Astrocyte (in vitro differentiated cells and primary cell): Measurements from ENCODE around the gene KCNH2. TPM values are rescaled to one million over a fixed set of nuclear protein-coding genes. Genes with fewer than 3 reads are reported as not detected.

Experiments used
- DNase-seq: peaks from one replicate; pipeline ENCODE4 v3.0.0-alpha.2; 2010; ENCODE audit warnings: low read depth
- FAIRE-seq: peaks from 2 replicates; lab custom pipeline; 2011; peaks lifted over from hg19 to GRCh38; lab: Jason Lieb, UNC
- H2AFZ ChIP-seq: 2 replicates; pipeline ENCODE4 v1.6.0; 2012; ENCODE audit warnings: low read depth, low read length, inconsistent platforms
- H3K27ac ChIP-seq: 2 replicates; pipeline ENCODE4 v1.5.1; 2011; ENCODE audit warnings: low read depth, low read length, inconsistent platforms
- H3K27me3 ChIP-seq: 2 replicates; pipeline ENCODE4 v1.6.0; 2011; ENCODE audit warnings: low read length, inconsistent platforms; ENCODE audit not compliant: insufficient read depth
- H3K36me3 ChIP-seq: 2 replicates; pipeline ENCODE4 v1.5.1; 2011; ENCODE audit warnings: low read length, inconsistent platforms; ENCODE audit not compliant: insufficient read depth
- H3K4me1 ChIP-seq: 2 replicates; pipeline ENCODE4 v1.5.1; 2011; ENCODE audit warnings: low read length, inconsistent platforms; ENCODE audit not compliant: insufficient read depth
- H3K4me2 ChIP-seq: 2 replicates; pipeline ENCODE4 v1.6.0; 2012; ENCODE audit warnings: low read length, inconsistent platforms
- H3K4me3 ChIP-seq: 2 replicates; pipeline ENCODE4 v1.5.1; 2011; ENCODE audit warnings: low read depth, mild to moderate bottlenecking, low read length, inconsistent platforms; ENCODE audit not compliant: insufficient read depth
- H3K79me2 ChIP-seq: 2 replicates; pipeline ENCODE4 v1.6.0; 2012; ENCODE audit warnings: mild to moderate bottlenecking, low read length, inconsistent platforms; ENCODE audit not compliant: insufficient read depth
- H3K9ac ChIP-seq: 2 replicates; pipeline ENCODE4 v1.6.0; 2012; ENCODE audit warnings: mild to moderate bottlenecking, low read length, inconsistent platforms
- H3K9me3 ChIP-seq: 2 replicates; pipeline ENCODE4 v1.5.1; 2012; ENCODE audit warnings: low read depth, mild to moderate bottlenecking, low read length, inconsistent platforms; ENCODE audit not compliant: insufficient read depth
- H4K20me1 ChIP-seq: 2 replicates; pipeline ENCODE4 v1.6.0; 2012; ENCODE audit warnings: low read length, inconsistent platforms; ENCODE audit not compliant: insufficient read depth
- H3K27ac Mint-ChIP-seq: one replicate; pipeline ENCODE4 v1.8.0; 2021; ENCODE audit warnings: mild to moderate bottlenecking, mixed read lengths; ENCODE audit not compliant: unreplicated experiment
- H3K27me3 Mint-ChIP-seq: one replicate; pipeline ENCODE4 v1.8.0; 2021; ENCODE audit warnings: low read depth, mixed read lengths; ENCODE audit not compliant: unreplicated experiment
- H3K36me3 Mint-ChIP-seq: one replicate; pipeline ENCODE4 v1.8.0; 2021; ENCODE audit warnings: low read depth, mixed read lengths; ENCODE audit not compliant: unreplicated experiment
- H3K4me1 Mint-ChIP-seq: one replicate; pipeline ENCODE4 v1.8.0; 2021; ENCODE audit warnings: low read depth, mixed read lengths; ENCODE audit not compliant: unreplicated experiment
- H3K4me3 Mint-ChIP-seq: one replicate; pipeline ENCODE4 v1.8.0; 2021; ENCODE audit warnings: mild to moderate bottlenecking, moderate library complexity, mixed read lengths; ENCODE audit not compliant: unreplicated experiment
- H3K9me3 Mint-ChIP-seq: one replicate; pipeline ENCODE4 v1.8.0; 2021; ENCODE audit warnings: mild to moderate bottlenecking, mixed read lengths; ENCODE audit not compliant: unreplicated experiment
- EZH2 ChIP-seq: IDR thresholded peaks from 2 replicates; pipeline ENCODE4 v1.6.1; 2012; ENCODE audit warnings: mild to moderate bottlenecking, low read length, inconsistent platforms; ENCODE audit not compliant: insufficient read depth
- total RNA-seq: library from RNA; stranded (reverse); gene quantifications from 2 replicates; pipeline ENCODE4 v1.2.1, GENCODE V29; 2021
- TF ChIP-seq, protein P1 (sequence below): IDR thresholded peaks from 2 replicates; pipeline ENCODE4 v1.5.1; 2011; ENCODE audit warnings: low read depth, mild to moderate bottlenecking, inconsistent platforms, low read length, moderate library complexity; ENCODE audit not compliant: insufficient read depth

The KCNH2 gene
- total RNA-seq, 1 donor from 2014 or later = 4.6 TPM

- Histone ChIP-seq H3K4me1 (peaks cover 4% of the 10 kb centered on the region), H3K36me3 (no peaks in the 10 kb centered on the region)
Observed at GRCh38 chr7:150895809-150896208, 82.3 kb downstream of the KCNH2 start.

More at GRCh38 chr7:150895809-150896208, 82.3 kb downstream of the KCNH2 start:
- H3K4me1 Mint-ChIP-seq = peaks cover 12% of the 10 kb centered on the region
- no peak overlapping the region for H2AFZ ChIP-seq
- peaks cover 3% of the 10 kb centered on the region for H3K36me3 Mint-ChIP-seq
- no peaks in the 10 kb centered on the region for H4K20me1 ChIP-seq
- no peak for DNase-seq
- no peaks in the 10 kb centered on the region for H3K27me3 ChIP-seq
- no peaks in the 10 kb centered on the region for H3K79me2 ChIP-seq
- no peak overlapping the region for H3K27ac ChIP-seq
- TF ChIP-seq, protein P1, sequence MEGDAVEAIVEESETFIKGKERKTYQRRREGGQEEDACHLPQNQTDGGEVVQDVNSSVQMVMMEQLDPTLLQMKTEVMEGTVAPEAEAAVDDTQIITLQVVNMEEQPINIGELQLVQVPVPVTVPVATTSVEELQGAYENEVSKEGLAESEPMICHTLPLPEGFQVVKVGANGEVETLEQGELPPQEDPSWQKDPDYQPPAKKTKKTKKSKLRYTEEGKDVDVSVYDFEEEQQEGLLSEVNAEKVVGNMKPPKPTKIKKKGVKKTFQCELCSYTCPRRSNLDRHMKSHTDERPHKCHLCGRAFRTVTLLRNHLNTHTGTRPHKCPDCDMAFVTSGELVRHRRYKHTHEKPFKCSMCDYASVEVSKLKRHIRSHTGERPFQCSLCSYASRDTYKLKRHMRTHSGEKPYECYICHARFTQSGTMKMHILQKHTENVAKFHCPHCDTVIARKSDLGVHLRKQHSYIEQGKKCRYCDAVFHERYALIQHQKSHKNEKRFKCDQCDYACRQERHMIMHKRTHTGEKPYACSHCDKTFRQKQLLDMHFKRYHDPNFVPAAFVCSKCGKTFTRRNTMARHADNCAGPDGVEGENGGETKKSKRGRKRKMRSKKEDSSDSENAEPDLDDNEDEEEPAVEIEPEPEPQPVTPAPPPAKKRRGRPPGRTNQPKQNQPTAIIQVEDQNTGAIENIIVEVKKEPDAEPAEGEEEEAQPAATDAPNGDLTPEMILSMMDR = no peak
- TF ChIP-seq EZH2 = no peak
- H3K4me2 ChIP-seq = no peak overlapping the region
- H3K9me3 ChIP-seq = peaks cover 8% of the 10 kb centered on the region
- H3K27me3 Mint-ChIP-seq = peaks cover 20% of the 10 kb centered on the region
- peaks cover 14% of the 10 kb centered on the region for H3K9me3 Mint-ChIP-seq
- no peak for FAIRE-seq
- H3K9ac ChIP-seq = no peak overlapping the region
- H3K4me3 ChIP-seq = no peak overlapping the region
- H3K27ac Mint-ChIP-seq = no peak overlapping the region
- no peak overlapping the region for H3K4me3 Mint-ChIP-seq

Other genes with a start within 250 kb of the KCNH2 start
- 0.14 TPM in 1 of 2 replicates, not detected in the other for gene GIMAP5, start 240.9 kb downstream of the KCNH2 start, total RNA-seq
- 0.26 and 0.32 TPM in 2 replicates for gene TMEM176B, start 178.0 kb downstream of the KCNH2 start, total RNA-seq
- gene TMEM176A, start 177.6 kb downstream of the KCNH2 start, total RNA-seq = 0.31 TPM in 1 of 2 replicates, not detected in the other
- not detected in 2 replicates for gene AOC1, start 125.8 kb downstream of the KCNH2 start, total RNA-seq
- 1.8 and 2.0 TPM in 2 replicates for gene NOS3, start 12.7 kb upstream of the KCNH2 start, total RNA-seq
- gene ATG9B, start 46.2 kb upstream of the KCNH2 start, total RNA-seq = 1.8 and 2.2 TPM in 2 replicates
- 52.2 and 53.3 TPM in 2 replicates for gene ABCB8, start 50.1 kb upstream of the KCNH2 start, total RNA-seq
- 3.9 and 5.9 TPM in 2 replicates for gene ASIC3, start 70.2 kb upstream of the KCNH2 start, total RNA-seq
- gene CDK5, start 79.6 kb upstream of the KCNH2 start, total RNA-seq = 47.9 and 55.1 TPM in 2 replicates
- gene SLC4A2, start 81.3 kb upstream of the KCNH2 start, total RNA-seq = 302 and 351 TPM in 2 replicates
- 56.1 and 61.6 TPM in 2 replicates for gene FASTK, start 102.5 kb upstream of the KCNH2 start, total RNA-seq
- gene TMUB1, start 105.2 kb upstream of the KCNH2 start, total RNA-seq = 42.9 and 44.9 TPM in 2 replicates
- gene AGAP3, start 108.2 kb upstream of the KCNH2 start, total RNA-seq = 123 and 156 TPM in 2 replicates
- not detected in 2 replicates for gene GBX1, start 189.4 kb upstream of the KCNH2 start, total RNA-seq
- not detected in 2 replicates for gene ASB10, start 208.9 kb upstream of the KCNH2 start, total RNA-seq
- not detected in 2 replicates for gene H2BK1, start 232.2 kb upstream of the KCNH2 start, total RNA-seq
- 53.2 and 54.3 TPM in 2 replicates for gene ABCF2, start 248.9 kb upstream of the KCNH2 start, total RNA-seq